Left ventricle myocardium inferior (tissue), 1 donor: Measurements from ENCODE around the gene S100A2. TPM values are rescaled to one million over a fixed set of nuclear protein-coding genes. Genes with fewer than 3 reads are reported as not detected.

ENCODE experiments used
- DNase-seq: peaks from one replicate; pipeline ENCODE4 v3.0.0-alpha.2; 2020
- H3K27ac ChIP-seq: fragments of 200-600 bp; replicated peaks from 2 replicates; pipeline ENCODE4 v1.8.0; 2021
- H3K27me3 ChIP-seq: fragments of 200-600 bp; 2 replicates; pipeline ENCODE4 v1.8.0; 2021; ENCODE audit warnings: low read depth
- H3K36me3 ChIP-seq: fragments of 200-600 bp; 2 replicates; pipeline ENCODE4 v1.8.0; 2021
- H3K4me1 ChIP-seq: fragments of 200-600 bp; 2 replicates; pipeline ENCODE4 v1.8.0; 2021
- H3K4me3 ChIP-seq: fragments of 200-600 bp; 2 replicates; pipeline ENCODE4 v1.8.0; 2021; ENCODE audit warnings: mild to moderate bottlenecking, moderate library complexity
- H3K9me3 ChIP-seq: fragments of 200-600 bp; replicated peaks from 2 replicates; pipeline ENCODE4 v1.8.0; 2021
- CTCF ChIP-seq: fragments of 200-600 bp; IDR thresholded peaks from 2 replicates; pipeline ENCODE4 v1.8.0; 2021; ENCODE audit warnings: antibody characterized with exemption, mild to moderate bottlenecking, borderline replicate concordance
- intact Hi-C: fragments of 100-400 bp; cut with micrococcal nuclease; formaldehyde crosslinking; loops from one replicate; pipeline ENCODE4 v1.11.0; 2022
- total RNA-seq: library from RNA; stranded (reverse); fragmentation: NEBNext Ultra II Directional; extraction: Animal tissue kit (Norgen Biotek cat#: 25700); gene quantifications from one replicate; pipeline ENCODE4 v1.2.1, GENCODE V29; 2021
- donor health status: DM: no; HTN: yes; CAD: no; lungs with severe emphysema.

Gene S100A2
- total RNA-seq, 1 donor from 2014 or later: 2.7 TPM

GRCh38 chr1:153549741-153550397, 15.8 kb downstream of the S100A2 start:
- DNase-seq: no peak
- intact Hi-C loops: no loop called here
- Histone ChIP-seq H3K27me3 (no peaks in the 10 kb centered on the region), H3K4me3 (no peak overlapping the region), H3K36me3 (no peaks in the 10 kb centered on the region), H3K9me3 (no peaks in the 10 kb centered on the region), H3K27ac (peak overlapping the region; percentile 68), H3K4me1 (peaks cover 76% of the 10 kb centered on the region)
- TF ChIP-seq CTCF: no peak

GRCh38 chr1:153548722-153549688, 16.6 kb downstream of the S100A2 start, which contains the start of gene S100A3:
Gene S100A3 (minus strand): TSS chr1:153549258. CDS start chr1:153548485, 773 bp downstream.
- H3K36me3 ChIP-seq: no peaks in the 10 kb centered on the region
- intact Hi-C loops: no loop called here
- peak; percentile 19 for TF ChIP-seq CTCF
- peak within 1 kb of the TSS; percentile 68 for H3K27ac ChIP-seq
- peak; percentile 65 for DNase-seq
- H3K27me3 ChIP-seq: no peaks in the 10 kb centered on the region
- peaks cover 78% of the 10 kb centered on the region for H3K4me1 ChIP-seq
- no peaks in the 10 kb centered on the region for H3K9me3 ChIP-seq
- no peak within 1 kb of the TSS for H3K4me3 ChIP-seq

GRCh38 chr1:153547560-153548551, 17.8 kb downstream of the S100A2 start:
- peak overlapping the region; percentile 68 for H3K27ac ChIP-seq
- no peak for TF ChIP-seq CTCF

GRCh38 chr1:153546796-153547559, 18.7 kb downstream of the S100A2 start:
- H3K9me3 ChIP-seq: no peaks in the 10 kb centered on the region
- peak overlapping the region; percentile 15 for H3K27ac ChIP-seq
- intact Hi-C loops: no loop called here
- no peak for DNase-seq
- no peak for TF ChIP-seq CTCF
- H3K4me3 ChIP-seq: no peak overlapping the region
- no peaks in the 10 kb centered on the region for H3K27me3 ChIP-seq
- no peaks in the 10 kb centered on the region for H3K36me3 ChIP-seq
- peaks cover 88% of the 10 kb centered on the region for H3K4me1 ChIP-seq

More at GRCh38 chr1:153547560-153548551, 17.8 kb downstream of the S100A2 start:
- intact Hi-C loops: no loop called here
- no peak for DNase-seq
- Histone ChIP-seq H3K36me3 (no peaks in the 10 kb centered on the region), H3K4me1 (peaks cover 79% of the 10 kb centered on the region), H3K27me3 (no peaks in the 10 kb centered on the region), H3K4me3 (no peak overlapping the region), H3K9me3 (no peaks in the 10 kb centered on the region)
